Left colon (tissue), 2 donors: ENCODE data around the gene MRPL17. TPM values are rescaled to one million over a fixed set of nuclear protein-coding genes. Genes with fewer than 3 reads are reported as not detected.
"Not testable (repeated sequence)": the region's sequence is repeated elsewhere in the genome, so short reads cannot be mapped to it uniquely, and the experiment has no call there.

Source experiments
- ATAC-seq: fragments of 200-7000 bp; cut with Tn5 transposase; one replicate; pipeline ENCODE4 v1.9.1; 2020; ENCODE audit warnings: mild to moderate bottlenecking, moderate library complexity
- DNase-seq, 2 donors: peaks; one replicate each; pipeline ENCODE4 v3.0.0-alpha.2; 2020
- intact Hi-C, 2 donors: fragments of 100-400 bp; cut with DNase I in 1 of 2; cut with micrococcal nuclease in 1 of 2; formaldehyde crosslinking; loops; one replicate each; pipeline versions ENCODE4 v1.11.2 to v1.14.0; 2022; cut with DNase I, micrococcal nuclease
- total RNA-seq, 2 donors: library from RNA; stranded (reverse); fragmentation: NEBNext Ultra II Directional; extraction: Animal tissue kit (Norgen Biotek cat#: 25700); gene quantifications; one replicate each; pipeline ENCODE4 v1.2.1, GENCODE V29; 2021
- donor health status: DM: no; HTN: no; CAD: no.
- donor health status: DM: yes; HTN: yes; CAD: no.

MRPL17 gene
- total RNA-seq, 2 donors from 2014 or later = 24.7 to 29.9 TPM

DNA sequence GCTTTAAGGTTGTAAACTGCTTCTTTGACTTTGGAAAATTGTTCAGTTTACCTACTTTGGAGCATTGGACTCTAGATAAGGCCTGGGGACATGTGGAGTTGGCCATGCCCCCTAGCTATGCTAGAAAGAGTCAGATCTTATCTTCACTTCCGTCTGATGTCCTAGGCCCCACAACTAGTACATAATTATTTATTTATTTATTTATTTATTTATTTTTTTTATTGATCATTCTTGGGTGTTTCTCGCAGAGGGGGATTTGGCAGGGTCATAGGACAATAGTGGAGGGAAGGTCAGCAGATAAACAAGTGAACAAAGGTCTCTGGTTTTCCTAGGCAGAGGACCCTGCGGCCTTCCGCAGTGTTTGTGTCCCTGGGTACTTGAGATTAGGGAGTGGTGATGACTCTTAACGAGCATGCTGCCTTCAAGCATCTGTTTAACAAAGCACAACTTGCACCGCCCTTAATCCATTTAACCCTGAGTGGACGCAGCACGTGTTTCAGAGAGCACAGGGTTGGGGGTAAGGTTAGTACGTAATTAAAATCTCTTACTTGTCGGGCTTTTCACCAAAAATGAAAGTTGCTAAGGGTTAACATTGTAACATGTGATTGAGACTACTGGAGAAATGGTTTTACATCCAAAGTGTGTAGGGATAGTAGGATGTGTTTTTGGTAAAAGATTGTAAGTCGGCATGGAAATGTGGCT, 7.4 kb upstream of the MRPL17 start:
- DNase-seq, ATAC-seq, intact Hi-C loops: not testable (repeated sequence)

GRCh38 chr11:6687876-6688275, 4.7 kb upstream of the MRPL17 start:
- intact Hi-C loops = loop anchor here in 1 of 2 donors (10.0 kb wide), 1 partner anchor 163 kb away; no protein-coding TSS in a partner anchor
- DNase-seq = no peak
- no peak for ATAC-seq

DNA sequence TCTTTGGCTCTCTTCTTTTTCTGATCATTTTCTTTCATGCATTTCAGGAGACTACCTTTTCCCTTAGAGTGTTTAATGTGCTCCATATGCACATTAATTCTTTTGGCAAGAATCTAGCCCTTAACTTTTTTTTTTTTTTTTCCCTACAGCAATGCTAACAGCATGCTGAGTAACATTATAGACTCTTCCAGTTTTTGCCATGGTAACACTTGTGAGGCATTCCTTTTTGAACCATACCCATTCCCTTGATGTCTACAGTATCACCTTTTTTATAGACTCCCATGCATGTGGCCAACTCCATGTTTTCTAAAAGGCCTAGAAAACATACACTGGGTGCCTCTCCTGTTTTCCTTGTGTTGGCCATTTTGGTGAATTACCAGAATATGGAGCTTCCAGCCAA, 2.9 kb upstream of the MRPL17 start:
- DNase-seq (no peak), ATAC-seq (no peak)
- intact Hi-C loops = loop anchor here in 1 of 2 donors (10.0 kb wide), 1 partner anchor 161 kb away; no protein-coding TSS in a partner anchor

DNA sequence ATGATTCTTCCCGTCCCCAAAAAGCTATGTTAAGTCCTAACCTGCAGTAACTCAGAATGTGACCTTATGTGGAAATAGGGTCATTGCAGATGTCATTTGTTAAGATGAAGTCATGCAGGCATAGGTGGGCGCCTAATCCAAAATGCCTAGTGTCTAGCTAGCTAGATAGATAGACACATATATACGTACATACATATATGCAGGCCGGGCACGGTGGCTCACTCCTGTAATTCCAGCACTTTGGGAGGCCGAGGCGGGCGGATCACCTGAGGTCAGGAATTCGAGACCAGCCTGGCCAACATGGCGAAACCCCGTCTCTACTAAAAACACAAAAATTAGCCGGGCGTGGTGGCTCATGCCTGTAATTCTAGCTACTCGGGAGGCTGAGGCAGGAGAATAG, 928 bp upstream of the MRPL17 start:
- intact Hi-C loops = loop anchor here in 1 of 2 donors (10.0 kb wide), 1 partner anchor 159 kb away; no protein-coding TSS in a partner anchor
- DNase-seq = peak in 1 of 2 donors; percentile 16
- not testable (repeated sequence) for ATAC-seq

DNA sequence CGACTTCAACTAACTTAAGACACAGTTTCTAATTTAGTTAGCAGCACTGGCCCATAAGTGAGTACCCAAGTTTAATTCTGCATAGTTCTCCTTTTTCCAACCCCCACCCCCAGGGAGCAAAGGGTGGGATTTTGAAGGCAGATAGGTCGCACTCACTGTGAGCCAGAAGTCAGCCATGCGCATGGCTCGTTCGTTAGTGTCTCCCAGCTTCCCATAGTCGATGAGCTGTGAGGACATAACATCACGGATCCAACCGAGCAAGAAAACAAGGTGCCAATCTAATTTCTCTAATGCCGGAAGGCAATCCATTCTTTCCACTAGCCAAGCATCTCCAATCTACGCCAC, 577 bp downstream of the MRPL17 start:
- peak; percentile 8 for ATAC-seq
- DNase-seq = no peak
- intact Hi-C loops = loop anchor here in 1 of 2 donors (10.0 kb wide), 1 partner anchor 158 kb away; no protein-coding TSS in a partner anchor

DNA sequence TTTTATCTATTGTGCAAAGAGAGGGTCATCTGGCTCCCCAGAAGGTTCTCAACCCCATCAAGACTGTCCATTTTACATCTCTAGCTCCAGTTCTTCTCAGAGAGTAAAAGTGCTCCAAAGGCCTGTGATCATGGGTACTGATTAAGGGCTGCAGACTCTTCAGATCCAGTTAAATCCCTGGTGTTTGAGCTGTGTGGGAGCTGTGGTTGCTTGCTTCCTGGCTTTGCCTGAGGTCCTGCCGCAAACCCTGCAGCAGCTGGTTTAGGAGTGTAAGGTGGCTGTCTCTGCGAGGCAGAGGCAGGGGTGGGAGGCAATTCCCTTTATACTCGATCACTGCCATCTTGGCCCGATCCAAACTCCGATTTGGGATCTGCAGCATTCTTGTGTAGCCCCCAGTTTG, 1.2 kb downstream of the MRPL17 start:
- ATAC-seq (no peak), DNase-seq (peak in 1 of 2 donors; percentile 12)
- intact Hi-C loops = loop anchor here in 1 of 2 donors (10.0 kb wide), 1 partner anchor 157 kb away; no protein-coding TSS in a partner anchor

- intact Hi-C loops = loop anchor here in 1 of 2 donors (10.0 kb wide), 1 partner anchor 157 kb away; no protein-coding TSS in a partner anchor
- no peak for ATAC-seq
- no peak for DNase-seq
Observed at GRCh38 chr11:6681505-6681904, 1.6 kb downstream of the MRPL17 start.

- intact Hi-C loops = no loop called here
- no peak for ATAC-seq
- no peak for DNase-seq
Observed at GRCh38 chr11:6677018-6677417, 6.1 kb downstream of the MRPL17 start.

- DNase-seq (no peak), ATAC-seq (no peak)
- intact Hi-C loops = no loop called here
Observed at GRCh38 chr11:6674862-6675261, 8.3 kb downstream of the MRPL17 start.

DNA sequence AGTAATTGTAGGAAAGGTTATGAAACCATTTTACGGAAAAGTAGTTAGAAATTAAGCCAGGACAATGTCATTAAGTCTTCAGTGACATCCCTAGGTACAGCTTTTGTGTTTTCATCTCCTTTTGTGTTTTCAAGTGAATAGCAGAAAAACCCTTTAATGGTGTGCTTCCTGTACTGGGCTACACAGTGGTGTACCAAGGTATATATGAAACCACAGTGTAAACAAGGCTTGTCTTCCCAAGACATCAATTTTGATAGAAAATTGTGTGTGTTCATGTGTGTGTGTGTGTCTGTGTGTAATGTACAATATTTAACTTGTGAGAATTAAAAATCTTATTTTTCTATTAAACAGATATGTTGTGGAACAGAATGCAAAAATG, 8.9 kb downstream of the MRPL17 start:
- ATAC-seq (no peak), DNase-seq (no peak)
- intact Hi-C loops = no loop called here

GRCh38 chr11:6673523-6674218, 9.5 kb downstream of the MRPL17 start:
- ATAC-seq (no peak), DNase-seq (no peak)
- intact Hi-C loops = no loop called here

- intact Hi-C loops = no loop called here
- DNase-seq = no peak
- no peak for ATAC-seq
Observed at GRCh38 chr11:6671991-6672390, 11.1 kb downstream of the MRPL17 start.

- intact Hi-C loops = no loop called here
- DNase-seq = no peak
- no peak for ATAC-seq
Observed at GRCh38 chr11:6670202-6670830, 12.8 kb downstream of the MRPL17 start.

GRCh38 chr11:6667733-6668374, 15.3 kb downstream of the MRPL17 start:
- ATAC-seq (peak; percentile 53), DNase-seq (no peak)
- intact Hi-C loops = no loop called here

GRCh38 chr11:6666302-6667183, 16.6 kb downstream of the MRPL17 start:
- no peak for ATAC-seq
- intact Hi-C loops = no loop called here
- no peak for DNase-seq

- DNase-seq (no peak), ATAC-seq (no peak)
- intact Hi-C loops = no loop called here
Observed at GRCh38 chr11:6664551-6664950, 18.6 kb downstream of the MRPL17 start.

GRCh38 chr11:6663794-6664469, 19.2 kb downstream of the MRPL17 start:
- DNase-seq (no peak), ATAC-seq (no peak)
- intact Hi-C loops = no loop called here

DNA sequence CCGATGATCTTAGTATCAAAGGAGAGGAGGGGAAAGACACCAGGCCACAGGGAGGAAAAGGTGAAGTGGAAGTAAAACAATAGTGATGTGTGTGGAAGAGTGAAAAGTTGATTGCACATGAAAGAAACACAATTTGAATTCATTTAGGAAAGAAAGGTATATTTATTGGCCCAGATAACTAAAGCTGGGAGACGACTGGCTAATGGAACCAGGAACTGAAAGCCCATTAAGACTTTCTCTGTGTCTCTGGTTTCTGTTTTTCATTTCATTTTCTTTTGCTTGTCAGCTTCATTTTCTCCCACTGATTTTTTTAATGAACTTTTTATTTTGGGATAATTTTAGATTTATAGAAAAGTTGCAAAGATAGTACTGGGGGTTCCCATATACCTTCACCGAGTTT, 22.4 kb downstream of the MRPL17 start:
- DNase-seq (no peak), ATAC-seq (no peak)
- intact Hi-C loops = no loop called here
